Measurements from ENCODE around the gene ATP8B2. TPM values are rescaled to one million over a fixed set of nuclear protein-coding genes. Genes with fewer than 3 reads are reported as not detected.
"Not testable (repeated sequence)": the region's sequence is repeated elsewhere in the genome, so short reads cannot be mapped to it uniquely, and the experiment has no call there.

Gene ATP8B2
- polyA plus RNA-seq, 1 donor (not counting 4 experiments of a cell fraction or from before 2014, with no cell fraction given), result 12.5 TPM

- Histone ChIP-seq H3K4me1 (ENCODE audit: control insufficient read depth, extremely low read depth, insufficient read depth, low read length) (no peaks in the 10 kb centered on the region), H4K20me1 (ENCODE audit: control insufficient read depth, extremely low read depth, insufficient read depth, low read length) (no peaks in the 10 kb centered on the region), H3K36me3 (ENCODE audit: control insufficient read depth in 2 of 2, extremely low read depth in 1 of 2, insufficient read depth in 2 of 2, low read length in 2 of 2) (no peaks in the 10 kb centered on the region), H3K9me3 (ENCODE audit: control insufficient read depth, low read depth, low read length) (no peaks in the 10 kb centered on the region), H2AFZ (ENCODE audit: control insufficient read depth, low read length) (no peak overlapping the region), H3K9me1 (ENCODE audit: control insufficient read depth, extremely low read depth, insufficient read depth, low read length) (no peaks in the 10 kb centered on the region), H3K9ac (ENCODE audit: control insufficient read depth, extremely low read depth, insufficient read depth, low read length) (no peak overlapping the region), H3K27ac (ENCODE audit: control insufficient read depth, insufficient read depth, low read length) (no peak overlapping the region), H3K4me3 (ENCODE audit: control insufficient read depth in 2 of 3, extremely low read depth in 1 of 3, insufficient read depth in 2 of 3, low read depth in 1 of 3, low read length in 3 of 3) (no peak overlapping the region), H3K27me3 (ENCODE audit: control insufficient read depth, extremely low read depth, insufficient read depth, low read length) (no peaks in the 10 kb centered on the region), H3K79me2 (ENCODE audit: control insufficient read depth, insufficient read depth, low read length) (no peaks in the 10 kb centered on the region), H3K4me2 (ENCODE audit: control insufficient read depth, extremely low read depth, insufficient read depth, low read depth, low read length) (no peak overlapping the region)
- TF ChIP-seq CTCF (optimal IDR thresholded peaks at IDR 0.05 in 1 of 3, IDR thresholded peaks at IDR 0.05 in 1 of 3, conservative IDR thresholded peaks at IDR 0.05 in 1 of 3; ENCODE audit: extremely low read depth in 1 of 3, insufficient read depth in 2 of 3, low read length in 3 of 3) (no peak), EZH2 (IDR thresholded peaks at IDR 0.05; ENCODE audit: low read length) (no peak)
- no peak for FAIRE-seq
- dilution Hi-C loops (cut with MboI; ENCODE audit: extremely low pct_ligation_motif_present, low sequenced_read_pairs), result no loop called here
- no peak for DNase-seq (ENCODE audit: low read depth, low spot score)
Measured at GRCh38 chr1:154361357-154361756, 36.0 kb downstream of the ATP8B2 start.

GRCh38 chr1:154371436-154371835 lies 46.1 kb downstream of the ATP8B2 start:
- no peaks in the 10 kb centered on the region for H4K20me1 ChIP-seq (ENCODE audit: control insufficient read depth, extremely low read depth, insufficient read depth, low read length)
- FAIRE-seq, result no peak
- H3K4me3 ChIP-seq (ENCODE audit: control insufficient read depth in 2 of 3, extremely low read depth in 1 of 3, insufficient read depth in 2 of 3, low read depth in 1 of 3, low read length in 3 of 3), result no peak overlapping the region
- H3K27me3 ChIP-seq (ENCODE audit: control insufficient read depth, extremely low read depth, insufficient read depth, low read length), result no peaks in the 10 kb centered on the region
- TF ChIP-seq CTCF (optimal IDR thresholded peaks at IDR 0.05 in 1 of 3, IDR thresholded peaks at IDR 0.05 in 1 of 3, conservative IDR thresholded peaks at IDR 0.05 in 1 of 3; ENCODE audit: extremely low read depth in 1 of 3, insufficient read depth in 2 of 3, low read length in 3 of 3) (no peak), EZH2 (IDR thresholded peaks at IDR 0.05; ENCODE audit: low read length) (no peak)
- no peaks in the 10 kb centered on the region for H3K4me1 ChIP-seq (ENCODE audit: control insufficient read depth, extremely low read depth, insufficient read depth, low read length)
- no peaks in the 10 kb centered on the region for H3K9me3 ChIP-seq (ENCODE audit: control insufficient read depth, low read depth, low read length)
- DNase-seq (ENCODE audit: low read depth, low spot score), result no peak
- H3K27ac ChIP-seq (ENCODE audit: control insufficient read depth, insufficient read depth, low read length), result no peak overlapping the region
- no peak overlapping the region for H2AFZ ChIP-seq (ENCODE audit: control insufficient read depth, low read length)
- no peaks in the 10 kb centered on the region for H3K36me3 ChIP-seq (ENCODE audit: control insufficient read depth in 2 of 2, extremely low read depth in 1 of 2, insufficient read depth in 2 of 2, low read length in 2 of 2)
- H3K4me2 ChIP-seq (ENCODE audit: control insufficient read depth, extremely low read depth, insufficient read depth, low read depth, low read length), result no peak overlapping the region
- H3K79me2 ChIP-seq (ENCODE audit: control insufficient read depth, insufficient read depth, low read length), result no peaks in the 10 kb centered on the region
- H3K9me1 ChIP-seq (ENCODE audit: control insufficient read depth, extremely low read depth, insufficient read depth, low read length), result no peaks in the 10 kb centered on the region
- dilution Hi-C loops (cut with MboI; ENCODE audit: extremely low pct_ligation_motif_present, low sequenced_read_pairs), result no loop called here
- H3K9ac ChIP-seq (ENCODE audit: control insufficient read depth, extremely low read depth, insufficient read depth, low read length), result no peak overlapping the region

- H3K27ac ChIP-seq (ENCODE audit: control insufficient read depth, insufficient read depth, low read length); H3K4me1 ChIP-seq (ENCODE audit: control insufficient read depth, extremely low read depth, insufficient read depth, low read length); H4K20me1 ChIP-seq (ENCODE audit: control insufficient read depth, extremely low read depth, insufficient read depth, low read length); H3K4me2 ChIP-seq (ENCODE audit: control insufficient read depth, extremely low read depth, insufficient read depth, low read depth, low read length); H3K36me3 ChIP-seq (ENCODE audit: control insufficient read depth in 2 of 2, extremely low read depth in 1 of 2, insufficient read depth in 2 of 2, low read length in 2 of 2); H3K9ac ChIP-seq (ENCODE audit: control insufficient read depth, extremely low read depth, insufficient read depth, low read length); H3K9me1 ChIP-seq (ENCODE audit: control insufficient read depth, extremely low read depth, insufficient read depth, low read length); H3K9me3 ChIP-seq (ENCODE audit: control insufficient read depth, low read depth, low read length); H3K27me3 ChIP-seq (ENCODE audit: control insufficient read depth, extremely low read depth, insufficient read depth, low read length); H3K4me3 ChIP-seq (ENCODE audit: control insufficient read depth in 2 of 3, extremely low read depth in 1 of 3, insufficient read depth in 2 of 3, low read depth in 1 of 3, low read length in 3 of 3); H2AFZ ChIP-seq (ENCODE audit: control insufficient read depth, low read length); FAIRE-seq; dilution Hi-C loops (cut with MboI; ENCODE audit: extremely low pct_ligation_motif_present, low sequenced_read_pairs); H3K79me2 ChIP-seq (ENCODE audit: control insufficient read depth, insufficient read depth, low read length); DNase-seq (ENCODE audit: low read depth, low spot score): not testable (repeated sequence)
Measured at GRCh38 chr1:154373777-154374357, 48.5 kb downstream of the ATP8B2 start.
